CD4-positive, alpha-beta T cell treated with Interleukin-12 subunit alpha and Interleukin-12 subunit beta, for 1 hour (primary cell): ENCODE data around the gene ZFP1.
"Not testable (repeated sequence)": the region's sequence is repeated elsewhere in the genome, so short reads cannot be mapped to it uniquely, and the experiment has no call there.

Experiments
- DNase-seq: peaks from one replicate; pipeline ENCODE4 v3.0.0-alpha.2; 2020

ZFP1 gene

DNA sequence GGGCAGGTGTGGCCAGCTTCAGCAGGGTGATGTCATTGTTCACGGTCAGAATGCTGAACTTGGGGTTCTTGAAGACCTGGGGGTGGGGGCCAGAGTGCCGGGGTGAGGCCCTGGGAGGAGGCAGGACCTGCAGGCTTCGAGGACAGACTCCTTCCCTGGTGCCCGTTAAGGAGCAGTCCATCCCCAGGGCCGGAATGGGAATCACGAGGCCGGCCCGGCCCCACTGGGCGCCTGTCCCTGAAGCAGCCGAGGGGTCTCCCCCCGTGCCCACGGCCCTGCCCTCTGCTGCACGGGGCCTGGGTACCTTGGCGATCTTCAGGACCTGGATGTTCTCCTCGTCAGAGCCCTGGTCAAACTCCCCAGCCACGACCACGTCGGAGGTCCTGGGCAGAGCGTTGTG lies 57.1 kb downstream of the ZFP1 start:
- DNase-seq, result not testable (repeated sequence)

DNA sequence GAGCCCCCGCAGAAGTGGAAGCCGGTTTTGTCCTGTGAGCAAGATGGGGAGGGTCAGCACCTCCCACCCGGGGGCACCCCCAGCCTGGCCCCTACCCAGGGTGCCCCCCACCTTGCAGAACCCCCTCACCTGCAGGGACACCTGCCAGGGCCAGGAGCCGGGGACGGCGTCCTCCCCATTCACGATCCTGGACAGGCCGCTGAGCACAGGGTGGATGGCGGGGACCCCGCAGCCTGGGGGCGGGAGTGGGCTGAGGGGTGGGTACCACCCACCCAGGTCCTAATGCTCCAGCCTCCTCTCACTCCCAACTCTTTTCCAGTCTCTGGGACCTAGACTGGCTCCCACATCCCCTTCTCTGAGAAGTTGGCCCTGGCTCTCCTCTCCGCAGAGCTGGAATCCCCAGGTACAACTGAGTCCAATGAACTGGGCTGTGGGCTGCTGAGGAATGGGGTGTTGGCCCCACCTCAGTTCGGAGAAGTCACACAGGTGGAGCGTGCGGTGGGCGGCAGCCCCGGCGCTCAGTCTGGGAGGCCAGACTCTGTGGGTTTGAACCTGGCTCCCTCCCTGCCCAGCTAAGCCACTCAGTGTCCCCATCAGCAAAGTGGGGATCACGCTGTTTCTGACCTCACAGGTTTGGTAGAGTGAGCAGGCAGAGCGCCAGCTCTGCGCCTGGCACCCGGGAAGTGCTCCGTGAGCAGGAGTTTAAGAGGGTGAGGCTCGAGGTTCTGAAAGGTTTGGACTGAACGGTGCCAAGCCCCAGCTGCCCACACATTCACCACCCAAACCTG lies 57.8 kb downstream of the ZFP1 start:
- DNase-seq, result not testable (repeated sequence)

DNA sequence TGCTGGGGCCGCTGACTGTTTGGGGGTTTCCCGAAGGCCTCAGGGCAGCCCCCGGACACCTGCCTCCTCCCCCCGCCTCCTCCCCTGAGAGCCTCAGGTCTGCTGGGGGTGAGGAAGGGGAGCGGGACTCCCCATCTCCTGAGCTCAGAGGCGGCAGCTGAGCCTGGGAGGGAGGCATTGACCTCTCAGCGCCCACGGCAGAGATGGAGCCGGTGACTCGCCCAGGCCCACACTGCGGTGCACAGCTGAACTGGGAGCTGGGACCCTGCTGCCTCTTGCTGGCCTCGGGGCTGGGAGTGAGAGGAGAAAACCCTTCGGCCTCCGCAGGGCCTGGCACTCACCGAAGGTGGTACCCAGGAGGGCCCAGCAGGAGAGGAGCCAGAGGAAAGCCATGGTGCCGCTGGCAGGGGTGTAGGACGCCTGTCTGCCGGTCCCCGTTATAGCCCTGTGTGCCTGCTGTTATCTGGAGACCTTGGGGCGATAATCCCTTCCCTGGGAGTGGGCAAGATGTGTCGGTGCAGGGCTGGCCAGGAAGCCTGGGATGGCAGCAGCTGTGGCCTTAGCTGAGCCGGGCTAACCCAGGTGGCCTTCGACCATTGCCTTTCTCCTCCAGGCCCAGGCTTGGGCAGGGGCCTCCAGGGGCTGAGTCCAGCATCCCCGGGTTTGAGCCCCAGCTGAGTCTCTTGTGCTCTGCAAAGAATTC lies 58.6 kb downstream of the ZFP1 start, which contains the start of gene CTRB2:
Gene CTRB2, minus strand, starts transcription at position 413 of the 703 bp plus-strand sequence. Its CDS starts 20 bp downstream, at position 393.
- DNase-seq, result no peak

DNA sequence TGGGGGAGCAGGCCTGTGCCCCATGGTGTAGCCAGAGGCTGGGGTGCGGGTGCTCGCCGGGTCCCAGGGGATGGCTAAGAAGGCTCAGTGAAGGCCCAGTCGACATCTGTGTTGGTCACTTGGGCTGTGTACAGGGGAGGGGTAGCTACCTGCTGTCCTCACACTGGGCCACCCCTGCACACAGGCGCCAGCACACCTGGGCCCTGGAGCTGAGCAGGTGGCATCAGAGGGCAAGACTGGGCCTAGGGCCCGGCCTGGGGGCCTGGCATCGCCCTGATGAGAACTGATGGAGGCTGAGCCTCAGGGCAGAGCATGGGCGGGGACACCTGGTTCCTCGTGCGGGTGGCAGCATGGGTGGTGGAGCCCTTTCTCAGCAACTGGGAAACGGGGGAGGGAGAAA lies 59.5 kb downstream of the ZFP1 start:
- no peak for DNase-seq

DNA sequence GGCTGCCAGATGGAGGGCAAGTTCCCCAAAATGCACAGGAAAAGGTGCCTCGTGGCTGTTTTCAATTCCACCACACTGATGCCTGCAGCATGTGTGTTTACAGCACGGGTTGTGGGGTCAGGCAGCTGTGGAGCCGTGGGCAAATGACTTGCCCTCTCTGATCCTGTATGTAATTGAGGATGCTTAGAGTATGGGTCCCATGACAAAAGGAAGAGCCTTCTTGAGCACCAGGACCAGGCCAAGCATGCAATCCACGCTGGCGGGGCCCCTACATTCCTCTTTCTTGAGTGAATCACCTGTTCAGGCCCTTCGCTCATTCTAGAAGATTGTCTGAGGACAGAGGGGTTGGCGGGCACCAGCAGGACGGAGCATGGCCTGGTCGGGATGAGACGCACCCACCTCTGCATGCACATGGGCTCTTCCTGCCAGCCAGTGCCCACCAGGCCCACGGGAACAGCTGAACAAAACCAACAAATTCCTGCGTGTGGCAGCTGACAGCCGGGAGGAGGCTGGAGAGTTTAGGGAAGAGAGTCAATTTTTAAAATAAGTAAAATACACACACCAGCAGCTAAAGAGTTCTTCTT lies 60.0 kb downstream of the ZFP1 start:
- DNase-seq, result no peak

DNA sequence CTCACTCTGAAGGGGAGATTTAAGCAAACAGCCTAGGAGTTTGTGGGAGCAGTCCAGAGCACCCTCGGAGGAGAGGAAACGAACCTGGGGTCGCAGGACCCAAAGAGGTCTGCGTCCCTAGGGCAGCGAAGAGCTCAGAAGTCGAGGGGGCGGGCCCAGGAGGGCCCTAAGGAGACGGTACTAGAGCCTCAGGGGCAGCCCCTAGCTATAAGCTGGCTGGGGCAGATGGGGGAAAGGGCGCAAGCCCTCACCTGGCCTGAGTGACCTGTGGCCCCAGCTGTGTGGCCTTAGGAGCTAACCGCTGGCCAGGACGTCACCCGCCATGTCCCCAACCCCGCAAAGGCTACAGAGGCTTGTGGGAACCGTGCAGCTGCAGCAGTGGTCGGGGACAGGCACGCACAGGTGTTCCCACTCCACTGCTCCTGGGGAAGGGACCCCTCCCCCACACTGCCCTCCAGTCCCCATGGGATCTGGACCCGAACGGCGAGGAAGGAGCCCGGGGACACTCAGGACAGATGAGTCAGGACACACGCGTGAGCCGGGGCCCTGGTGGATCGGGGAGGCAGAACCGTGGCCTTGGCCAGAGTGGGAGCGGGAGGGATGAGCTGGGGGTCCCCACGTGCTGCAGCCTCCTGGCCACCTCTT lies 60.7 kb downstream of the ZFP1 start:
- DNase-seq, result no peak

DNA sequence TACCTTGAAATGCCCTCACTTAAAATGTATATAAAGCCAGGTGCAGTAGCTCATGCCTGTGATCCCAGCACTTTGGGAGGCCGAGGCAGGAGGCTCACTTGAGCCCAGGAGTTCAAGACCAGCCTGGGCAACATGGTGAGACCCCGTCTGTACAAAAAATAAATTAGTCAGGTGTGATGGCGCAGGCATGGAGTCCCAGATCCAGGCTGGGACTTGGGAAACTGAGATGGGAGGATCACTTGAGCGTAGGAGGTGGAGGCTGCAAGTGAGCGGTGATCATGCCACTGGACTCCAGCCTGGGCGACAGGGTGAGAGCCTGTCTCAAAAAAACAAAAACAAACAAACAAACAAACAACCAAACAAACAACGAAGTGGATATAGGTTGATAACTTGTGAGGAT lies 61.2 kb downstream of the ZFP1 start:
- not testable (repeated sequence) for DNase-seq

DNA sequence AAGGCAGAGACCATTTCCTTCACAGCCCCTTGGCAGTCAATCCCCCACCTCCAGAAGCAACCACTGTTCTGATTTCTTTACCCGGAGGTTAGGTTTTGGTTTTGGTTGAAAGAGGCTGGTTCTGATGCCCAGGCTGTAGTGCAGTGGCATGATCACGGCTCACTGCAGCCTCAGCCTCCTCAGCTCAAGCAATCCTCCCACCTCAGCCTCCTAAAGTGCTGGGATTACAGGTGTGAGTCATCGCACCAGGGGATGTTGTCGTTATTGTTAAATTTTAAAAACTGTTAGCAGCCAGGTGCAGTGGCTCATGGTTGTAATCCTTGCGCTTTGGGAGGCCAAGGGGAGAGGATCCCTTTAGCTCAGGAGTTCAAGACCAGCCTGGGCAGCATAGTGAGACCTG lies 61.6 kb downstream of the ZFP1 start:
- no peak for DNase-seq

DNA sequence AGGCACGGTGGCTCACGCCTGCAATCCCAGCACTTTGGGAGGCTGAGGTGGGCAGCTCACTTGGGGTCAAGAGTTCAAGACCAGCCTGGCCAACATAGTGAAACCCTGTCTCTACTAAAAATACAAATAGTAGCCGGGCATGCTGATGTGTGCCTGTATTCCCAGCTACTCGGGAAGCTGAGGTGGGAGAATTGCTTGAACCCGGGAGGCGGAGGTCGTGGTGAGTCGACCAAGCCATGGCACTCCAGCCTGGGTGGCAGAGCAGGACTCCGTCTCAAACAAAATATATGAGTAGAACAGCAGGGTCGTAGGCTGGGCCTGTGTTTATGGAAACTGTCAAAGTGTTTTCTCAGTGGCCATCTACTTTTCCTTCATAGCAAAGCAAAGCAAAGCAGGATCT lies 63.0 kb downstream of the ZFP1 start:
- DNase-seq, result not testable (repeated sequence)

DNA sequence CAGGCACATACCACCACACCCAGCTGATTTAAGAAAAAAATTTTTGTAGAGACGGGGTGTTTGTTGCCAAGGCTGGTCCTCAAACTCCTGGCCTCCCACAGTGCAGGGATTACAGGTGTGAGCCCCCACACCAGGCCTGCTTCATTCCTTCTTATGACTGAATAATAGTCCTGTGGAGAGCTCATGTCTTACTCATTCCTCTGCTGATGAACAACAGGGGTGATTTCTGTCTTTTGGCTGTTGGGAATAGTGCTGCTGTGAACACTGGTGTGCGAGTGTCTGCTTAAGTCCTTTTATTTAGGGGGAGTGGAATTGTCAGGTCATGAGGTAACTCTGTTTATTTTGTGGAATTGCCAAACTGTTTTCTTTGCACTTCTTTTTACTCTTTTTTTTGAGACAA lies 67.8 kb downstream of the ZFP1 start:
- no peak for DNase-seq

DNA sequence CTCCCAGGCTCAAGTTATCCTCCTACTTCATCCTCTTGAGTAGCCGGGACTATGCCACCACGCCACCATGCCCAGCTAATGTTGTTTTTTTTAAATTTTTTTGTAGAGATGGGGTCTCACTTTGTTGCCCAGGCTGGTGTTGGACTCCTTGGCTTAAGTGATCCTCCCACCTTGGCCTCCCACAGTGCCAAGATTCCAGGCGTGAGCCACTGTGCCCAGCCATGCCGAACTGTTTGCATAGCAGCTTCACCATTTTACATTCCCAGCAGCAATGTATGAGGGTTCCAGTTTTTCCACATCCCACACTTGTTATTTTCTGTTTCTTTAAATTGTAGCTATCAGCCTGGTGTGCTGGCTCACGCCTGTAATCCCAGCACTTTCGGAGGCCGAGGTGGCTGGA lies 68.3 kb downstream of the ZFP1 start:
- DNase-seq, result no peak

DNA sequence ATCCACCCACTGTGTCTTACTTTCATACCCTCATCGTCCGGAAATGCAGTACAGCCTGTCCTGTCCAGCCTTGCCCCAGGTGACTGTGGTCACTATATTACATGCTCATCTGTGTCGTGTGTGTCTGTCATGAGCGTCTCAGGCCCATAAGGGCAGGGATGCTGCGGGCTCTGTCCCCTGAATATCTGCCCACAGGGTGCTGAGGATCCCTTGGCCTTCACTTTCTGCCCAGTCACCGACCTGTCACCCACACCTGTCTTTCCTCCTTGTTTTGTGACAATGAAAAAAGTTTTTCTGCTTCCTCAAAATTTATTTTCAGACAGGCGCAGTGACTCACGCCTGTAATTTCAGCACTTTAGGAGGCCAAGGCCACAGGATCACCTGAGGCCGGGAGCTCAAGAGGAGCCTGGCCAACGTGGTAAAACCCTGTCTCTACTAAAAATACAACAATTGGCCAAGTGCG lies 69.1 kb downstream of the ZFP1 start:
- no peak for DNase-seq

DNA sequence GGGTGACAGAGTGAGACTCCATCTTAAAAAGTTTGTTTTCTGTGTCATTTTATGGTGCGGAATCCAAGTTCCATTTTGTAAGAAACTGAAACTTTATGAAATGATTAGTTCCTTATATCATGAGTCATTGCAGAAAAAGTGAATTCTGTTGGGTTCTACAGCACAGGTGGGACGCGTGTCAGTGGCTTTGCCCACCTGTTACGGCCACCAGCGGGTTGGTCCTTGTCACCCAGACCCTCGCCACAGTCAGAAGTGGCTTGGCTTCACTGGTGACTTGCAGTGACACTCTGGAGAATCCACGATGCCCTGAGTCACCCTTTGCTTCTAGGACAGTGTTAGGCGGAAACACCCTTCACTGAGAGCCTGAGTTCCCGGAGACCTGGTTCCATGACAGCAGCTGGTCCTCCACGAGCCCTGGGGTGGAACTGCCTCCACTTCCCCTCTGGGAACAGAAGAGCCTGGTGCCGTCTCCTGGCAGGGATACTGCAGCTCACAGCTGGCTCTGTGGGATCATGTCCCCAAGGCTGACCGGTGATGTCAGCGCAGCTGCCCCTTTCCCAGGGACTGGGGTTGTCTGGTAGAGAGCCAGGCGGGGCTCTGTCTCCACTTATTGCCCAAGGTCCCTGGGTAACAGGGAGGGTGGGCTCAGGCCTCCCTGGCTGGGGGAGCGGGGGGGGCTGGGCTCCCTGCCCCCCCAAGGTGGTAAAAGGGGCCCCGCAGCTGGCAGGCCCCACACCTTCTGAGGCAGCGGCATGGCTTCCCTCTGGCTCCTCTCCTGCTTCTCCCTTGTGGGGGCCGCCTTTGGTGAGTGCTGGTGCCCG lies 70.1 kb downstream of the ZFP1 start, which contains the start of gene CTRB1:
Gene CTRB1, plus strand, starts transcription at position 733 of the 821 bp plus-strand sequence. Its CDS starts 20 bp downstream, at position 753.
- no peak for DNase-seq

DNA sequence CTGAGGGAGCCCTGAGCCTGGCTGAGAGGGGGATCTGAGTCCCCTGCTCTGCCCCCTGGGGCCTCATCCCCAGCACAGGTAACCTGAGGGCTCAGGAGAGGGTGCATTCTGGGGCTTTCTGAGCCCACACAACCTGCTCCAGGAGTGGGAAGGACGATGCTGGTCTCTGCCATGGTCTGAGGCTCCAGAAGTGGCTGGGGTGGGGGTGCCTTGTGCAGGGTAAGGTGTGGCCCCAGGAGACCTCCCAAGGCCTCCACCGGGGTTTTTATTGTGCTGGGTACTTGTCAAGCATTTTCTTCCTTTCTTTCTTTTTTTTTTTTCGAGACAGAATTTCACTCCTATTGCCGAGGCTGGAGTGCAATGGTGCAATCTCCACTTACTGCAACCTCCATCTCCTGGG lies 70.8 kb downstream of the ZFP1 start:
- DNase-seq, result no peak

DNA sequence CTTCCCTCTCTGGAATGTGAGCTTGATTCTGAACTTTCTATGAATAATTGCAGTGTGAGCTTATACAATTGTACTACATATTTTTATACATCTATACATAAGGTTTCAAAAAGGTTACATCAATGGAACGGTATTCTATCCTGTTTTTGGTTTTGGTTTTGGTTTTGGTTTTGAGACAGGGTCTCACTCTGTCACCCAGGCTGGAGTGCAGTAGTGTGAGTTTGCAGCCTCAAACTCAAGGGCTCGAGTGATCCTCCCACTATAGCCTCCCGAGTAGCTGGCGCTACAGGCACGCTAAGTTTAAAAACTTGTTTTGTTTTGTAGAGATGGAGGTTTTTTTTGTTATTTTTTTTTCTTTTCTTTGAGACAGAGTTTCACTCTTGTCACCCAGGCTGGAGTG lies 71.5 kb downstream of the ZFP1 start:
- DNase-seq, result peak; percentile 16
